Neural progenitor cell (in vitro differentiated cells): Measurements from ENCODE around the gene PDE1A. TPM values are rescaled to one million over a fixed set of nuclear protein-coding genes. Genes with fewer than 3 reads are reported as not detected.

Source experiments
- DNase-seq: peaks from one replicate; pipeline ENCODE4 v3.0.0-alpha.2; 2016; ENCODE audit warnings: low spot score
- H2AFZ ChIP-seq: fragments of 200-600 bp; sonication (generic); replicated peaks from 2 replicates; pipeline ENCODE4 v1.6.1; 2016; ENCODE audit warnings: antibody characterized with exemption
- H3F3A ChIP-seq: fragments of 200-600 bp; sonication (generic); 2 replicates; pipeline ENCODE4 v1.6.1; 2016; ENCODE audit warnings: antibody characterized with exemption, low read depth
- H3K27ac ChIP-seq: fragments of 200-600 bp; sonication (generic); 2 replicates; pipeline ENCODE4 v1.5.1; 2016; ENCODE audit warnings: mild to moderate bottlenecking
- H3K27me3 ChIP-seq: fragments of 200-600 bp; sonication (generic); 2 replicates; pipeline ENCODE4 v1.6.1; 2016; ENCODE audit warnings: mild to moderate bottlenecking, moderate library complexity
- H3K36me3 ChIP-seq: fragments of 200-600 bp; sonication (generic); 2 replicates; pipeline ENCODE4 v1.5.1; 2016
- H3K4me1 ChIP-seq: fragments of 200-600 bp; sonication (generic); 2 replicates; pipeline ENCODE4 v1.6.1; 2016; ENCODE audit warnings: mixed run types
- H3K4me2 ChIP-seq: fragments of 200-600 bp; sonication (generic); 2 replicates; pipeline ENCODE4 v1.6.1; 2016
- H3K4me3 ChIP-seq: fragments of 200-600 bp; sonication (generic); 2 replicates; pipeline ENCODE4 v1.5.1; 2016
- H3K79me2 ChIP-seq: fragments of 200-600 bp; sonication (generic); 2 replicates; pipeline ENCODE4 v1.6.1; 2016; ENCODE audit warnings: low read depth
- H3K9ac ChIP-seq: fragments of 200-600 bp; sonication (generic); 2 replicates; pipeline ENCODE4 v1.6.1; 2016
- H3K9me3 ChIP-seq: fragments of 200-600 bp; sonication (generic); 2 replicates; pipeline ENCODE4 v1.5.1; 2016; ENCODE audit warnings: low read depth
- H4K20me1 ChIP-seq: fragments of 200-600 bp; sonication (generic); 2 replicates; pipeline ENCODE4 v1.6.1; 2016; ENCODE audit warnings: low read depth
- H3K27ac Mint-ChIP-seq: 3 replicates; pipeline ENCODE4 v1.8.0; 2021; ENCODE audit warnings: mixed read lengths
- H3K27me3 Mint-ChIP-seq: 2 replicates; pipeline ENCODE4 v1.8.0; 2022; ENCODE audit warnings: low read depth, mild to moderate bottlenecking, inconsistent platforms, moderate library complexity, mixed read lengths; ENCODE audit not compliant: insufficient read depth
- H3K36me3 Mint-ChIP-seq: 3 replicates; pipeline ENCODE4 v1.8.0; 2021; ENCODE audit warnings: mixed read lengths
- H3K4me1 Mint-ChIP-seq: 3 replicates; pipeline ENCODE4 v1.8.0; 2021; ENCODE audit warnings: mixed read lengths
- H3K4me3 Mint-ChIP-seq: 3 replicates; pipeline ENCODE4 v1.8.0; 2021; ENCODE audit warnings: mild to moderate bottlenecking, moderate library complexity, mixed read lengths
- H3K9me3 Mint-ChIP-seq: 3 replicates; pipeline ENCODE4 v1.8.0; 2020; ENCODE audit warnings: mixed read lengths
- CTCF ChIP-seq: fragments of 200-600 bp; sonication (generic); IDR thresholded peaks from 2 replicates; pipeline ENCODE4 v1.5.1; 2017; ENCODE audit warnings: antibody characterized with exemption, mild to moderate bottlenecking
- EZH2 ChIP-seq: fragments of 200-600 bp; sonication (generic); IDR thresholded peaks from 2 replicates; pipeline ENCODE4 v1.6.1; 2017; ENCODE audit warnings: antibody characterized with exemption, mild to moderate bottlenecking, moderate library complexity
- EZH2phosphoT487 ChIP-seq: fragments of 200-600 bp; sonication (generic); IDR thresholded peaks from 2 replicates; pipeline ENCODE4 v1.6.1; 2017; ENCODE audit warnings: antibody characterized with exemption
- total RNA-seq: library from RNA; depleted of rRNA; stranded (reverse); fragments of >200 nt; gene quantifications from 2 replicates; pipeline ENCODE4 v1.2.3, GENCODE V29; 2015; ENCODE audit warnings: low replicate concordance

Gene PDE1A
- total RNA-seq, 1 donor from 2014 or later, result not detected

GRCh38 chr2:182228741-182229140, 198.1 kb downstream of the PDE1A start:
- H3K9me3 Mint-ChIP-seq, result no peaks in the 10 kb centered on the region
- Histone ChIP-seq H3K27me3 (no peaks in the 10 kb centered on the region), H3K4me1 (no peaks in the 10 kb centered on the region), H3F3A (no peaks in the 10 kb centered on the region), H3K36me3 (no peaks in the 10 kb centered on the region), H4K20me1 (no peaks in the 10 kb centered on the region), H3K9ac (no peak overlapping the region), H3K4me3 (no peak overlapping the region), H3K4me2 (no peak overlapping the region), H3K79me2 (no peaks in the 10 kb centered on the region), H3K9me3 (no peaks in the 10 kb centered on the region), H3K27ac (no peak overlapping the region), H2AFZ (no peak overlapping the region)
- H3K4me1 Mint-ChIP-seq, result no peaks in the 10 kb centered on the region
- no peak overlapping the region for H3K4me3 Mint-ChIP-seq
- H3K27me3 Mint-ChIP-seq, result no peaks in the 10 kb centered on the region
- TF ChIP-seq CTCF (no peak), EZH2phosphoT487 (no peak), EZH2 (no peak)
- no peak overlapping the region for H3K27ac Mint-ChIP-seq
- no peak for DNase-seq
- H3K36me3 Mint-ChIP-seq, result no peaks in the 10 kb centered on the region

- no peaks in the 10 kb centered on the region for H3K9me3 Mint-ChIP-seq
- peaks cover under 1% of the 10 kb centered on the region for H3K36me3 Mint-ChIP-seq
- no peaks in the 10 kb centered on the region for H3K4me1 Mint-ChIP-seq
- H3K27ac Mint-ChIP-seq, result no peak overlapping the region
- H3K27me3 ChIP-seq, result no peaks in the 10 kb centered on the region
- no peak overlapping the region for H3K27ac ChIP-seq
- H3K9me3 ChIP-seq, result no peaks in the 10 kb centered on the region
- H3K4me2 ChIP-seq, result no peak overlapping the region
- no peaks in the 10 kb centered on the region for H3K4me1 ChIP-seq
- no peaks in the 10 kb centered on the region for H4K20me1 ChIP-seq
- H3K79me2 ChIP-seq, result no peaks in the 10 kb centered on the region
- no peak for DNase-seq
- H2AFZ ChIP-seq, result no peak overlapping the region
- no peaks in the 10 kb centered on the region for H3F3A ChIP-seq
- H3K9ac ChIP-seq, result no peak overlapping the region
- no peaks in the 10 kb centered on the region for H3K27me3 Mint-ChIP-seq
- TF ChIP-seq CTCF, result no peak
- no peak for TF ChIP-seq EZH2phosphoT487
- no peak for TF ChIP-seq EZH2
- no peak overlapping the region for H3K4me3 Mint-ChIP-seq
- no peaks in the 10 kb centered on the region for H3K36me3 ChIP-seq
- no peak overlapping the region for H3K4me3 ChIP-seq
Measured at GRCh38 chr2:182228073-182228473, 198.8 kb downstream of the PDE1A start.

- H3K9me3 ChIP-seq, result no peaks in the 10 kb centered on the region
- no peak overlapping the region for H3K4me2 ChIP-seq
- no peaks in the 10 kb centered on the region for H4K20me1 ChIP-seq
- no peaks in the 10 kb centered on the region for H3F3A ChIP-seq
- no peak for DNase-seq
- Mint-ChIP-seq H3K4me1 (no peaks in the 10 kb centered on the region), H3K27ac (no peak overlapping the region), H3K27me3 (no peaks in the 10 kb centered on the region), H3K4me3 (no peak overlapping the region), H3K36me3 (peaks cover 7% of the 10 kb centered on the region), H3K9me3 (peaks cover 3% of the 10 kb centered on the region)
- H3K27ac ChIP-seq, result no peak overlapping the region
- H3K4me1 ChIP-seq, result no peaks in the 10 kb centered on the region
- no peaks in the 10 kb centered on the region for H3K79me2 ChIP-seq
- H3K36me3 ChIP-seq, result no peaks in the 10 kb centered on the region
- TF ChIP-seq CTCF, result no peak
- no peak overlapping the region for H2AFZ ChIP-seq
- no peaks in the 10 kb centered on the region for H3K27me3 ChIP-seq
- H3K4me3 ChIP-seq, result no peak overlapping the region
- H3K9ac ChIP-seq, result no peak overlapping the region
Measured at GRCh38 chr2:182226807-182227206, 200.0 kb downstream of the PDE1A start.

GRCh38 chr2:182224669-182225068, 202.2 kb downstream of the PDE1A start:
- Histone ChIP-seq H3K4me1 (no peaks in the 10 kb centered on the region), H3K4me2 (no peak overlapping the region), H3K9ac (no peak overlapping the region), H3F3A (no peaks in the 10 kb centered on the region), H3K9me3 (no peaks in the 10 kb centered on the region), H2AFZ (no peak overlapping the region), H3K36me3 (no peaks in the 10 kb centered on the region), H4K20me1 (no peaks in the 10 kb centered on the region), H3K79me2 (no peaks in the 10 kb centered on the region), H3K4me3 (no peak overlapping the region), H3K27ac (no peak overlapping the region), H3K27me3 (no peaks in the 10 kb centered on the region)
- Mint-ChIP-seq H3K9me3 (peaks cover 3% of the 10 kb centered on the region), H3K4me1 (peaks cover 19% of the 10 kb centered on the region), H3K27me3 (no peaks in the 10 kb centered on the region), H3K27ac (no peak overlapping the region), H3K36me3 (peaks cover 7% of the 10 kb centered on the region), H3K4me3 (no peak overlapping the region)
- TF ChIP-seq CTCF (no peak), EZH2phosphoT487 (no peak), EZH2 (no peak)
- DNase-seq, result no peak
